K562 treated with DMSO at 1 percent for 48 hours (cell line): ENCODE results near the gene SLC25A52. TPM values are rescaled to one million over a fixed set of nuclear protein-coding genes. Genes with fewer than 3 reads are reported as not detected.

ENCODE experiments used
- total RNA-seq: library from RNA; unstranded; fragments of 300-600 nt; gene quantifications from 2 replicates; pipeline ENCODE4 v1.2.3, GENCODE V29; 2022; ENCODE audit warnings: low replicate concordance; ENCODE audit errors: extremely low read depth

Gene SLC25A52
- total RNA-seq: not detected in 2 replicates

GRCh38 chr18:31760695-31761094 lies at the start of gene SLC25A52:
TSS of gene SLC25A52 (minus strand) at chr18:31760880. CDS start at chr18:31760661, 219 bp downstream.

Other genes starting within 250 kb of the SLC25A52 start
- gene TTR, start 169.0 kb downstream of the SLC25A52 start, total RNA-seq: not detected in 2 replicates
- not detected in 2 replicates for gene B4GALT6, start 76.3 kb downstream of the SLC25A52 start, total RNA-seq
- not detected in 2 replicates for gene TRAPPC8, start 182.2 kb upstream of the SLC25A52 start, total RNA-seq